SK-N-SH treated with all-trans-retinoic acid at 6 μM for 48 hours (cell line): ENCODE data around the gene TLE4.

Experiments
- BACH2 ChIP-seq: fragments of 250-450 bp; sonication (Bioruptor Pico); IDR thresholded peaks from 2 replicates; pipeline ENCODE4 v1.9.0; 2021; ENCODE audit warnings: mild to moderate bottlenecking, borderline replicate concordance
- CSRNP3 ChIP-seq: fragments of 250-450 bp; sonication (Bioruptor Pico); IDR thresholded peaks from 2 replicates; pipeline ENCODE4 v1.5.1; 2021; ENCODE audit warnings: mild to moderate bottlenecking, moderate library complexity
- ISL1 ChIP-seq: fragments of 250-450 bp; sonication (Bioruptor Pico); IDR thresholded peaks from 2 replicates; pipeline ENCODE4 v2.1.2; 2022; ENCODE audit warnings: mild to moderate bottlenecking, moderate library complexity
- PATZ1 ChIP-seq: fragments of 250-450 bp; sonication (Bioruptor Pico); IDR thresholded peaks from 2 replicates; pipeline ENCODE4 v1.8.0; 2020; ENCODE audit warnings: mild to moderate bottlenecking, moderate library complexity, borderline replicate concordance
- POU6F1 ChIP-seq: fragments of 250-450 bp; sonication (Bioruptor Pico); IDR thresholded peaks from 2 replicates; pipeline ENCODE4 v1.8.0; 2021; ENCODE audit warnings: low read depth, mild to moderate bottlenecking, moderate library complexity, borderline replicate concordance
- RARB ChIP-seq: fragments of 250-450 bp; sonication (Bioruptor Pico); IDR thresholded peaks from 2 replicates; pipeline ENCODE4 v1.8.0; 2021; ENCODE audit warnings: mild to moderate bottlenecking, moderate library complexity
- TSHZ2 ChIP-seq: fragments of 250-450 bp; sonication (Bioruptor Pico); IDR thresholded peaks from 2 replicates; pipeline ENCODE4 v1.5.0; 2020; ENCODE audit warnings: mild to moderate bottlenecking, moderate library complexity
- ZFP3 ChIP-seq: fragments of 250-450 bp; sonication (Bioruptor Pico); IDR thresholded peaks from 2 replicates; pipeline ENCODE4 v1.5.0; 2020; ENCODE audit warnings: mild to moderate bottlenecking, moderate library complexity
- ZFP30 ChIP-seq: fragments of 450-650 bp; formaldehyde crosslinking; IDR thresholded peaks from 2 replicates; pipeline ENCODE4 v1.5.0; 2022; ENCODE audit warnings: mild to moderate bottlenecking, moderate library complexity

- TF ChIP-seq RARB = no peak
- TF ChIP-seq ZFP30 (CRISPR knock-in tag) = no peak
- no peak for TF ChIP-seq PATZ1 (CRISPR knock-in tag)
- TF ChIP-seq BACH2 (CRISPR knock-in tag) = no peak
- no peak for TF ChIP-seq POU6F1 (CRISPR knock-in tag)
- no peak for TF ChIP-seq TSHZ2 (CRISPR knock-in tag)
- TF ChIP-seq ISL1 (CRISPR knock-in tag) = no peak
- TF ChIP-seq CSRNP3 (CRISPR knock-in tag) = no peak
- TF ChIP-seq ZFP3 (CRISPR knock-in tag) = no peak
Measured at GRCh38 chr9:79719989-79720388, 148.2 kb downstream of the TLE4 start.
